ENCODE measurements around the gene MRPL4. TPM values are rescaled to one million over a fixed set of nuclear protein-coding genes. Genes with fewer than 3 reads are reported as not detected.

The MRPL4 gene
- total and polyA plus RNA-seq, 12 donors = 33.4 to 123 (median 64.1) TPM

GRCh38 chr19:10271543-10272086 is 19.6 kb downstream of the MRPL4 start:
- H3K4me1 ChIP-seq (replicated peaks in 1 of 2) = peaks cover 5 to 19% of the 10 kb centered on the region in 2 donors
- TF ChIP-seq POLR2A (IDR thresholded peaks at IDR 0.05) = no peak
- TF ChIP-seq, protein P1, sequence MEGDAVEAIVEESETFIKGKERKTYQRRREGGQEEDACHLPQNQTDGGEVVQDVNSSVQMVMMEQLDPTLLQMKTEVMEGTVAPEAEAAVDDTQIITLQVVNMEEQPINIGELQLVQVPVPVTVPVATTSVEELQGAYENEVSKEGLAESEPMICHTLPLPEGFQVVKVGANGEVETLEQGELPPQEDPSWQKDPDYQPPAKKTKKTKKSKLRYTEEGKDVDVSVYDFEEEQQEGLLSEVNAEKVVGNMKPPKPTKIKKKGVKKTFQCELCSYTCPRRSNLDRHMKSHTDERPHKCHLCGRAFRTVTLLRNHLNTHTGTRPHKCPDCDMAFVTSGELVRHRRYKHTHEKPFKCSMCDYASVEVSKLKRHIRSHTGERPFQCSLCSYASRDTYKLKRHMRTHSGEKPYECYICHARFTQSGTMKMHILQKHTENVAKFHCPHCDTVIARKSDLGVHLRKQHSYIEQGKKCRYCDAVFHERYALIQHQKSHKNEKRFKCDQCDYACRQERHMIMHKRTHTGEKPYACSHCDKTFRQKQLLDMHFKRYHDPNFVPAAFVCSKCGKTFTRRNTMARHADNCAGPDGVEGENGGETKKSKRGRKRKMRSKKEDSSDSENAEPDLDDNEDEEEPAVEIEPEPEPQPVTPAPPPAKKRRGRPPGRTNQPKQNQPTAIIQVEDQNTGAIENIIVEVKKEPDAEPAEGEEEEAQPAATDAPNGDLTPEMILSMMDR (IDR thresholded peaks at IDR 0.05) = no peak
- peak overlapping the region; percentile 64 to 88 (median 74) for H3K27ac ChIP-seq
- H3K36me3 ChIP-seq (replicated peaks in 1 of 2) = peaks cover 0 to 12% of the 10 kb centered on the region in 2 donors
- H3K27me3 ChIP-seq = no peaks in the 10 kb centered on the region
- intact Hi-C loops (cut with DNase I) = no loop called here
- H3K4me3 ChIP-seq = peak overlapping the region in 2 of 4 donors; percentile 22 to 42
- peak in 1 of 7 donors; percentile 31 for DNase-seq
- 33 to 41% (median 34%) methylated on average over 3 to 12 of the region's 12 CpGs for WGBS, 4 donors
- no peaks in the 10 kb centered on the region for H3K9me3 ChIP-seq (replicated peaks in 1 of 3)

GRCh38 chr19:10274589-10274988 is 22.6 kb downstream of the MRPL4 start:
- TF ChIP-seq, protein P1 (IDR thresholded peaks at IDR 0.05) = no peak
- TF ChIP-seq POLR2A (IDR thresholded peaks at IDR 0.05) = no peak
- Histone ChIP-seq H3K27me3 (no peaks in the 10 kb centered on the region), H3K36me3 (replicated peaks in 1 of 2) (peaks cover 0 to 26% of the 10 kb centered on the region in 2 donors), H3K4me3 (no peak overlapping the region), H3K4me1 (replicated peaks in 1 of 2) (peaks cover 5 to 19% of the 10 kb centered on the region in 2 donors), H3K9me3 (replicated peaks in 1 of 3) (no peaks in the 10 kb centered on the region), H3K27ac (no peak overlapping the region)
- intact Hi-C loops (cut with DNase I) = no loop called here
- 80 to 95% (median 86%) methylated on average over 8 to 10 of the region's 10 CpGs for WGBS, 4 donors
- DNase-seq = no peak

DNA sequence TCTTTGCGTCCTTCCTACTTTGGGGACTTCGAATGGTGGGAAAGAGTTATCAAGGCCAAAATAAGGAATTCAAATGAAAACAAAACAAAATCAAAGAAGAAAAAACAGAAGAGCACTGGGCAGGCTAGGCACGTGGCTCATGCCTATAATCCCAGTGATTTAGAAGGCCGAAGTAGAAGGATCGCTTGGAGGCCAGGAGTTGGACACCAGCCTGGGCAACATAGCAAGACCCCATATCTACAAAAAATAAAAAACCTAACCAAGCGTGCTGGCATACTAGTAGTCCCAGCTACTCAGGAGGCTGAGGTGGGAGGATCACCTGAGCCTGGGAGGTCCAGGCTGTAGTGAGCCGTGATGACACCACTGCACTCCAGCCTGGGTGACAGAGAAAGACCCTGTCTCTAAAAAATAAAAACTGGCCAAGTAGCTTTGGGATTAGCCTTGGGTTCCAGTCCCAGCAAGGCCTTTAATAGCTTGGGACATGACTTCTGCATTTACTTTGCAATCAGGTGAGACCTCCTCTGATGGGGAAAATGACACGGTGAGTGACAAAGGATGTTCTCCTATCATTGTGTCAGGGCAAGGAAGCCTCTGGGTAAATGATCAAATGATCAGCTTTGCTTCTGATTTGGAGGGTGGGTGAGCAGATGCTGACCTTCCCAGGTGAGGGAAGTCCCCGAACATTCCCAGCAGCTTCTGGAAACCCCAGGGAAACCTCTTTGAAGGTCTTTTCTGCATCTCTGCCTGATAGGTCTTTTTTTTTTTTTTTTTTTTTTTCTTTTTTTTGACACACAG is 26.0 kb downstream of the MRPL4 start:
- WGBS, 4 donors = 86 to 91% (median 88%) methylated on average over 9 of the region's 9 CpGs
- TF ChIP-seq, protein P1 (IDR thresholded peaks at IDR 0.05) = no peak
- no peak for TF ChIP-seq POLR2A (IDR thresholded peaks at IDR 0.05)

DNA sequence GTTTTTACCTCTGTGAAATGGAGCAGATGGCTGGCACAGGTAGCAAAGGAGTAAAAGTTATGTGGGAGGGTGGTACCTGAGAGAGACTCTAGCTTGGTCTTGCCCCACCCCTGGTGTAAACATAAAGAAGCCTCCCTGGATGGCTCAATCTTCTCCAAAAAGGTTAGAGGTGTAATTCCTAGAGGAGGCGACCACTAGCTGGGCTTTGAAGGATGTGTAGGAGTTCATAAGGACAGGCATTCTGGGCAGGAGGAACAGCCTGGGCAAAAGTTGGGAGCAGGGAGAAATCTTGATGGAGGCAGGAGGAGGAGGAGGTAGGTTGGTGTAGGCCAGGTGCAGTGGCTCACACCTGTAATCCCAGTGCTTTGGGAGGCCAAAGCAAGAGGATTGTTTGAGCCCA is 26.9 kb downstream of the MRPL4 start:
- DNase-seq = no peak
- Histone ChIP-seq H3K36me3 (replicated peaks in 1 of 2) (peaks cover 0 to 42% of the 10 kb centered on the region in 2 donors), H3K27me3 (no peaks in the 10 kb centered on the region), H3K4me1 (replicated peaks in 1 of 2) (no peaks in the 10 kb centered on the region), H3K4me3 (no peak overlapping the region), H3K9me3 (replicated peaks in 1 of 3) (no peaks in the 10 kb centered on the region), H3K27ac (no peak overlapping the region)
- WGBS, 4 donors = 70 to 100% (median 85%) methylated on average over 1 of the region's 1 CpG
- TF ChIP-seq POLR2A (IDR thresholded peaks at IDR 0.05) = no peak
- TF ChIP-seq, protein P1 (IDR thresholded peaks at IDR 0.05) = no peak
- intact Hi-C loops (cut with DNase I) = no loop called here

More for the DNA sequence above, 26.0 kb downstream of the MRPL4 start:
- DNase-seq = no peak
- no peak overlapping the region for H3K4me3 ChIP-seq
- H3K36me3 ChIP-seq (replicated peaks in 1 of 2) = peaks cover 0 to 32% of the 10 kb centered on the region in 2 donors
- no peak overlapping the region for H3K27ac ChIP-seq
- intact Hi-C loops (cut with DNase I) = no loop called here
- no peaks in the 10 kb centered on the region for H3K9me3 ChIP-seq (replicated peaks in 1 of 3)
- H3K4me1 ChIP-seq (replicated peaks in 1 of 2) = no peaks in the 10 kb centered on the region
- H3K27me3 ChIP-seq = no peaks in the 10 kb centered on the region
